Upper lobe of right lung (tissue), 1 donor: ENCODE data around the gene TOR4A. TPM values are rescaled to one million over a fixed set of nuclear protein-coding genes. Genes with fewer than 3 reads are reported as not detected.
A peak's percentile ranks its signal among the peaks of the same experiment; 100 is the strongest.
"Not testable (repeated sequence)": the region's sequence is repeated elsewhere in the genome, so short reads cannot be mapped to it uniquely, and the experiment has no call there.

ENCODE experiments used
- ATAC-seq: fragments of 200-7000 bp; cut with Tn5 transposase; one replicate; pipeline ENCODE4 v1.9.1; 2020; ENCODE audit warnings: mild to moderate bottlenecking, moderate library complexity
- DNase-seq: peaks from one replicate; pipeline ENCODE4 v3.0.0-alpha.2; 2020
- H3K27ac ChIP-seq: fragments of 200-600 bp; one replicate; pipeline ENCODE4 v1.8.0; 2022
- H3K27me3 ChIP-seq: fragments of 200-600 bp; one replicate; pipeline ENCODE4 v1.8.0; 2022; ENCODE audit warnings: mild to moderate bottlenecking
- H3K36me3 ChIP-seq: fragments of 200-600 bp; one replicate; pipeline ENCODE4 v1.8.0; 2022
- H3K4me1 ChIP-seq: fragments of 200-600 bp; one replicate; pipeline ENCODE4 v1.8.0; 2022
- H3K4me3 ChIP-seq: fragments of 200-600 bp; one replicate; pipeline ENCODE4 v1.8.0; 2022; ENCODE audit warnings: mild to moderate bottlenecking
- H3K9me3 ChIP-seq: fragments of 200-600 bp; one replicate; pipeline ENCODE4 v1.8.0; 2022
- intact Hi-C: fragments of 100-400 bp; cut with DNase I; formaldehyde crosslinking; loops from one replicate; pipeline ENCODE4 v1.11.0; 2022
- total RNA-seq: library from RNA; stranded (reverse); fragmentation: NEBNext Ultra II Directional; extraction: Animal tissue kit (Norgen Biotek cat#: 25700); gene quantifications from one replicate; pipeline ENCODE4 v1.2.1, GENCODE V29; 2021
- TF ChIP-seq, protein P1 (sequence below): fragments of 200-600 bp; IDR thresholded peaks from one replicate; pipeline ENCODE4 v1.8.0; 2022; ENCODE audit warnings: antibody characterized with exemption
- donor health status: DM: no; HTN: yes; CAD: no; lungs with severe emphysema.

TOR4A gene
- total RNA-seq, 1 donor from 2014 or later = 27.4 TPM

- H3K27me3 ChIP-seq = peaks cover 2% of the 10 kb centered on the region
- no peak for ATAC-seq
- no peak overlapping the region for H3K4me3 ChIP-seq
- intact Hi-C loops = no loop called here
- H3K9me3 ChIP-seq = no peaks in the 10 kb centered on the region
- no peak overlapping the region for H3K27ac ChIP-seq
- TF ChIP-seq, protein P1, sequence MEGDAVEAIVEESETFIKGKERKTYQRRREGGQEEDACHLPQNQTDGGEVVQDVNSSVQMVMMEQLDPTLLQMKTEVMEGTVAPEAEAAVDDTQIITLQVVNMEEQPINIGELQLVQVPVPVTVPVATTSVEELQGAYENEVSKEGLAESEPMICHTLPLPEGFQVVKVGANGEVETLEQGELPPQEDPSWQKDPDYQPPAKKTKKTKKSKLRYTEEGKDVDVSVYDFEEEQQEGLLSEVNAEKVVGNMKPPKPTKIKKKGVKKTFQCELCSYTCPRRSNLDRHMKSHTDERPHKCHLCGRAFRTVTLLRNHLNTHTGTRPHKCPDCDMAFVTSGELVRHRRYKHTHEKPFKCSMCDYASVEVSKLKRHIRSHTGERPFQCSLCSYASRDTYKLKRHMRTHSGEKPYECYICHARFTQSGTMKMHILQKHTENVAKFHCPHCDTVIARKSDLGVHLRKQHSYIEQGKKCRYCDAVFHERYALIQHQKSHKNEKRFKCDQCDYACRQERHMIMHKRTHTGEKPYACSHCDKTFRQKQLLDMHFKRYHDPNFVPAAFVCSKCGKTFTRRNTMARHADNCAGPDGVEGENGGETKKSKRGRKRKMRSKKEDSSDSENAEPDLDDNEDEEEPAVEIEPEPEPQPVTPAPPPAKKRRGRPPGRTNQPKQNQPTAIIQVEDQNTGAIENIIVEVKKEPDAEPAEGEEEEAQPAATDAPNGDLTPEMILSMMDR = no peak
- peak; percentile 52 for DNase-seq
- H3K4me1 ChIP-seq = peaks cover 21% of the 10 kb centered on the region
- no peaks in the 10 kb centered on the region for H3K36me3 ChIP-seq
These were observed 44.3 kb downstream of the TOR4A start for GRCh38 chr9:137321726-137322361.

DNA sequence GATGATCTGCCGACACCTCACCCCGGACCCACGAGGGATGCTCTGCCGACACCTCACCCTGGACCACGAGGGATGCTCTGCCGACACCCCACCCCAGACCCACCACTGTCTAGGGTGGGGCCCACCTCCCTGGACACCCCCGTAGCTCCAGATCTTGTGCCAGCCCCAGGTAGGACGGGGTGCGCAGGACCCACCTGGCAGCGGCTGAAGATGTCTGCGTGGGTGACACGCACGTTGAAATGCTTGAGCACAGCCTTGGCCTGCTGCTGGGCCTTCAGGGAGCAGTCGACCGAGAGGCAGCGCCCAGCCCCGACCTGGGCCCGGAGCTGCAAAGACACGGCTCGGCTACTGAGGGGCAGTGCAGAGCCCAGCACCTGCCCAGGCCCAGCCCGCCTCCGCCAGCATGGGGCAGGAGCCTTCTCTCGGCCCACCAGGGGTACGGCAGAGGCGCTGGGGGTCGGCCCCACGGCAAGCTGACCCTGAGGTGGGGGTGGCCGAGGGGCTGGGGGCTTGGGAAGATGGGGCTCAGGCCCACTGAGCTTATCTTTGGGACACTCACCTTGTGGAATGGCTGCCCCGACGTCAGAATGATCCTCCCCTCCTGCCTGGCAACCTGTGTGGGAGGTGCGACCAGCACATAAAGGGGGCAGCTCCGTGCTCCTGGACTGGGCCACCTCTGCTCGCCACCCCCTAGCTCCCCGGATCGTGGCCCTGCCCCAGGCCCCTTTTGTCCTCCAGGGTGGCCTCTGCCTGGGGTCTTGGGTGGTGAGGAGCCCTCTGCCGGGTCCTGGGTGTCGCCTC, 46.2 kb downstream of the TOR4A start:
- Histone ChIP-seq H3K4me3 (no peak overlapping the region), H3K36me3 (no peaks in the 10 kb centered on the region), H3K27me3 (no peaks in the 10 kb centered on the region), H3K27ac (no peak overlapping the region), H3K4me1 (peaks cover 21% of the 10 kb centered on the region), H3K9me3 (no peaks in the 10 kb centered on the region)
- TF ChIP-seq, protein P1 = no peak
- DNase-seq (peak; percentile 32), ATAC-seq (no peak)
- intact Hi-C loops = no loop called here

- H3K4me1 ChIP-seq = peaks cover 11% of the 10 kb centered on the region
- no peaks in the 10 kb centered on the region for H3K9me3 ChIP-seq
- TF ChIP-seq, protein P1 = no peak
- DNase-seq (no peak), ATAC-seq (no peak)
- intact Hi-C loops = no loop called here
- no peaks in the 10 kb centered on the region for H3K27me3 ChIP-seq
- H3K36me3 ChIP-seq = no peaks in the 10 kb centered on the region
- H3K27ac ChIP-seq = no peak overlapping the region
- no peak overlapping the region for H3K4me3 ChIP-seq
These were observed 47.6 kb downstream of the TOR4A start for GRCh38 chr9:137325124-137325523.

DNA sequence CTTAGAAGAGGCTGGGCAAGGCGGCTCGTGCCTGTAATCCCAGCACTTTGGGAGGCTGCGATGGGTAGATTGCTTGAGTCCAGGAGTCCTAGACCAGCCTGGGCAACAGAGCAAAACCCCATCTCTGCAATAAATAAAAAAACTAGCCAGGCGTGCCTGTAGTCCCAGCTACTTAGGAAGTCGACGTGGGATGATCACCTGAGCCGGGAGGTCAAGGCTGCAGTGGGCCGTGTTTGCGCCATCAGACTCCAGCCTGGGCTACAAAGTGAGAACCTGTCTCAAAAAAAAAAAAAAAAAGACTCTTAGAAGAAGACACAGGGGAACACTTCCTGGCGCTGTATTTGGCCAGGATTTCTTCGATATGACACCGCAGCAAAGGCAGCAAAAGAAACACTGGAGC, 48.3 kb downstream of the TOR4A start:
- H3K4me1 ChIP-seq = peaks cover 4% of the 10 kb centered on the region
- intact Hi-C loops = no loop called here
- no peak for ATAC-seq

DNA sequence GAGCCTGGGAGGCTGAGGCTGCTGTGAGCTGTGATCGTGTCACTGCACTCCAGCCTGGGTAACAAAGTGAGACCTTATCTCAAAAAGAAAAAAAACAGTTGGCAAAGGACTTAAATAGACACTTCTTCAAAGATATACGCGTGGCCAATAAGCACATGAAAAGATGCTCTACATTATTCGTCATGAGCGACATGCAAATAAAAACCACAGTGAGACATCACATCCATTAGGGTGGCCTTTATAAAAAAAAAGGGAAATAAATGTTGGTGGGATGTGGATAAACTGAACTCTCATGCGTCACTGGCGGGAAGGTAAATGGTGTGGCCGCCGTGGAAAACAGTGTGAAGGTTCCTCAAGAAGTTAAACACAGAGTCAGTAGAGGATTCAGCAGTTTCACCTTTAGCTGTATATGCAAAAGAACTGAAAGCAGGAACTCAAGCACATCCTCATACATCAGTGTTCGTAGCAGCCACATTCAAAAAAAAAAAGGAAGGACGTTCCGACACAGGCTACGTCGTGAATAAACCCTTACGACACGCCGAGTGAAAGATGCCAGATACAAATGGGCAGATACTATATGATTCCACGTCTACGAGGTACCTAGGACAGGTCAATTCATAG, 49.0 kb downstream of the TOR4A start:
- peak; percentile 71 for ATAC-seq
- intact Hi-C loops = no loop called here

More for the DNA sequence above, 48.3 kb downstream of the TOR4A start:
- Histone ChIP-seq H3K4me3 (no peak overlapping the region), H3K36me3 (no peaks in the 10 kb centered on the region), H3K27ac (no peak overlapping the region), H3K9me3 (no peaks in the 10 kb centered on the region), H3K27me3 (no peaks in the 10 kb centered on the region)
- DNase-seq = no peak
- TF ChIP-seq, protein P1 = no peak

DNA sequence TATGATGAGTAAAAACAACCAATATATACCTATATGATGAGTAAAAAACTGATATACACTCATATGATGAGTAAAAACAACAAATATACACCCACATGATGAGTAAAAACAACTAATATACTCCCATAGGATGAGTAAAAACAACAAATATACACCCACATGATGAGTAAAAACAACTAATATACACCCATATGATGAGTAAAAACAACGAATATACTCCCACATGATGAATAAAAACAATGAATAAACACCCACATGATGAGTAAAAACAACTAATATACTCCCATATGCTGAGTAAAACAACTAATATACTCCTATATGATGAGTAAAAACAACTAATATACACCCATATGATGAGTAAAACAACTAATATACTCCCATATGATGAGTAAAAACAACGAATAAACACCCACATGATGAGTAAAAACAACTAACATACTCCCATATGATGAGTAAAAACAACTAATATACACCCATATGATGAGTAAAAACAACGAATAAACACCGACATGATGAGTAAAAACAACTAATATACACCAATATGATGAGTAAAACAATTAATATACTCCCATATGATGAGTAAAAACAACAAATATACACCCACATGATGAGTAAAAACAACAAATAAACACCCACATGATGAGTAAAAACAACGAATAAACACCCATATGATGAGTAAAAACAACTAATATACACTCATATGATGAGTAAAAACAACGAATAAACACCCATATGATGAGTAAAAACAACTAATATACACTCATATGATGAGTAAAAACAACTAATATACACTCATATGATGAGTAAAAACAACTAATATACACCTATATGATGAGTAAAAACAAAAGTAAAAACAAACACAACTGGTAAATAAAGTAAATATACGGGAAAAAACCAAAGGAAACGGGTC, 50.4 kb downstream of the TOR4A start:
- intact Hi-C loops, H3K9me3 ChIP-seq, ATAC-seq, H3K27ac ChIP-seq, H3K4me1 ChIP-seq, H3K27me3 ChIP-seq, H3K36me3 ChIP-seq, H3K4me3 ChIP-seq, DNase-seq: not testable (repeated sequence)

More for the DNA sequence above, 49.0 kb downstream of the TOR4A start:
- Histone ChIP-seq H3K36me3 (no peaks in the 10 kb centered on the region), H3K4me1 (no peaks in the 10 kb centered on the region), H3K4me3 (no peak overlapping the region), H3K27ac (no peak overlapping the region), H3K27me3 (no peaks in the 10 kb centered on the region), H3K9me3 (no peaks in the 10 kb centered on the region)
- TF ChIP-seq, protein P1 = no peak
- no peak for DNase-seq

- H3K27ac ChIP-seq, H3K27me3 ChIP-seq, intact Hi-C loops, DNase-seq, H3K9me3 ChIP-seq, H3K4me3 ChIP-seq, H3K4me1 ChIP-seq, ATAC-seq, H3K36me3 ChIP-seq: not testable (repeated sequence)
These were observed 52.1 kb downstream of the TOR4A start for GRCh38 chr9:137329590-137329989.
